HG02973 (cell line): ENCODE results near the gene CDT1.
"Not testable (repeated sequence)": the region's sequence is repeated elsewhere in the genome, so short reads cannot be mapped to it uniquely, and the experiment has no call there.

Source experiments
- ATAC-seq: cut with Tn5 transposase; IDR thresholded peaks from one replicate; pipeline ENCODE4 v1.9.1; 2021; ENCODE audit warnings: moderate library complexity; ENCODE audit not compliant: unreplicated experiment

The CDT1 gene

DNA sequence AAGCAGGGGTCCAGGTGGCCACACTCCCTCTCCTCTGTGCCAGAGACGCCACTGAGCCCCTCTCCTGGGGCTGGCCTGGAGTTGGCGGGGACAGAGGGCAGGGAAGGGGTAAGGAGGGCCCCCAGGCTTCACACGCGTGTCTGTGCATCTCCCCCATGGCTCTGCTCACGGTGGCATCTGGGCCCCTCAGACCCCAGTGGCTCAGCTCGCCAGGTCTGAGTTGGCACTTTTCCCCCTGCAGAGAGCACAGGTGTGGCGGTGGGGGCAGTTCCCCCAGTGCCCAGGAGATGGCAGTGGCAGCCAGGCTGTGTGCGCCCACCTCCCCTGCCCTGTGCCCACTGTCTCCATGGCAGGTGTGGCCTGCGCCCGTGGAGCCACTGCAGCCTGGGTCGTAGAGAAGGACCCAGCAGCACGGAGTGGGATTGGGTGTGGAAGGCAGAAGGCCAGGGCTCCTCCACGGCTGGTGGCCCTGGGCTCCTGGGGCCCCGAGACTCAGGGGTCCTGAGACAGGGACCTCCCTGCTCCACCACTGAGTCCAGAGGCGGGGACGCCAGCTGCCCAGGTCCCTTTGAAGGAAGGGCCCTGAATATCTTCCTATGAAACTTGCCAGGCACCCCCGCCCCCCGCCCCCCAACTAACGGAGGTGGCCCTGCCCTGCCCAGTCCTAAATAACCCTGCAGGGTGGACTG, 12.5 kb downstream of the CDT1 start:
- ATAC-seq: no peak

DNA sequence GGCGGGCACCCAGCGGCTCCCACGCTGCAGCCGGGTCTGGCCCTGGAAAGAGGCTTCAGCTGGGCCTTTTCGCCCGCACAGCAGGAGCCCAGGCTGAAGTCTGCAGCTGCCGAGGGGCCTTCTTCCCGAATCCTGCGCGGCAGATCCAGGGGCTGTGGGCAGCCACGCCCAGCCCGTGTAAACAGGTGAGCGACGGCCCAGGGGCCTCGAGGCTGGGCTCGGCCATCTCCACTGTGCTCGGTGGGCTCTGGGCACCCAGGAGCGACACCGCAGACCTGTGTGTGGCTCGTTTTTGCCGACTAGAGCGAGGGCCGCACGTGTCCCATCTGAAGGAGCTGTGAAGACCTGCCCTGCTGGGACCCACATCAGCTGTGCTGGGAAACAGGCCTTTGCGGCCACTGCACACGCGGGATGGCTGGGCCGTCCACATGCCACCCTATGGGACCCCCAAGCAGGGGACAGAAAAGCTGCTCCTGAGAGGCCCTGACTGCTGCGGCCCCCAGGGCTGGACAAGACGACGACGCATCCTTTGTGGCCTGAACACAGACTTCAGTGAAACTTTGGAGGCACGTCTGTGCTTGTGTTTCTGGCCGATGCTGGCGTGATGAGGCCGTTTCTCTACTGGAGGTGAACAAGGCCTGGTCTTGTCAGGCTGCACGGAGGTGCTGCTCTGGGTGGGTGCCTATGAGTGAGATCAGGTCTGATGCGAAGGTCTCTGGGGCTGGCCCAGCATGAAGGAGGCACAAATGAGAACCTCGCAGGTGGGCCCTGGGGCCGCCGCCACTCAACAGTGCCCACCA, 13.3 kb downstream of the CDT1 start:
- ATAC-seq: no peak

DNA sequence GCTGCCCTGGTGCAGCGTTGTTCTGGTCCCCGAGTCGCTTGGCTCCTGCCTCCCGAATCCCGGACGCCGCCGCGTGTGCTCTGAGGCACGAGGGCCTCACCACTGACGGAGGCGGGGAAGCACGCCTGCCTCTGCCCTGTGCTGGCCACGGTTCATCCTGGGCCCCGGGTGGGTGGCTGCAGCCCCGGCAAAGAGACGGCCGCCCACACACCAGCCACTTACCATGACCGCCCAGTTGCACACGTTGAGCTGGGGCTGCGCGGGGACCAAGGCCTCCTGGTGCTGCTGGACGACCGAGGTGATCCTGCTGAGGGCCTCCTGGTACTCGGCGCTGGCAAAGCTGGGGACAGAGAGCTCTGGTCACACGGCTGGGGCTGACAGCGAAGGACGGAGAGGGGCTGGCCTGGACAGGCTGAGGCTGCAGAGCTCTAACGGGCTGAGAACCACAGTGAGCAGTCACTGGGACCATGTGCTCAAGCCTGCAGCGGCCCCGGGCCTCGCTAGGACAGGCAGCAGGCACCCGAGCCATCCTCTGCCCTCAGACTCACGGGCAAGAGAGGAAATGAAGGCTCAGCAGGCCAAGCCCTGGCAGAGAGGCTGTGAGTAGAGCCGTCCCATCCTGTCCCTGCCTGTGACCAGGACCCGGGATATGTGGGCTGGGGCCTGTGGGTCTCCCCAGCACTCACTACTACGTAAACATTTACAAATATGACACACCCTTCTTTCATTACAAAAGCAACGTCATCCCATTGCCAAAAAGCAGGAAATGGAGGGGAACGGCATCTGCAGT, 14.4 kb downstream of the CDT1 start:
- no peak for ATAC-seq

DNA sequence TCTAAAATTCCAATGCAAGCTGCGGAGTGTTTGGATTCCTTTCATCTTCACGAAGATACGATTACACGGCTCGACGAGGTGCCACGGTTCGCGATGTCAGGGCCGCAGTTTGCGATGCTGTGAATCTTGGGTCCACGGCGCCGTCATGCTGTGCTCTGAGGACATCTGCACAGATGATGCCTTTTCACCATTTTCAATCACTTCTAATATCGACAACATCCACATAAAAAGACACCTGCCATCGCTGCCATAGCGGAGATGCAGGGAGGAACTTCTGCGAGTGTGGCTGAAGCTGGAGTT, 14.9 kb downstream of the CDT1 start:
- ATAC-seq: no peak

DNA sequence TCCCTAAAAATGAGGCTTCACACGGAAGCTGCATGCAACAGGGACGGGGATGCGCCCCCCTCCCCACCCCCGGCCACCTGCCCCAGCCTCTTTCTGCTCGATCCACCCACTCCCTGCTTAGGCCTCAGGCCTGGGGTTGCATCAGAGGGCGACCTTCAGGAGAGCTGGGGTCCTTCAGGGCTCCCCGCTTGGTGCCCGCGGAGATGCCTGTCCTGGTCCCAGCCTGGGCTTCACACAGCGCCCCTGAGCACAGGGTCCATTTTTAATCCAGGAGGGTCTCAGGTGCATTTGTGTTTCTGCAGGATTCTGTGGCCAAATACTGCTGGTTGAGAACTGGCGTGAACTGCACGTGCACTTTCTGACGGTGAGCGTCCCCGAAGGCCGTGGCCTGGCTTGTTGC, 15.5 kb downstream of the CDT1 start:
- ATAC-seq: no peak

DNA sequence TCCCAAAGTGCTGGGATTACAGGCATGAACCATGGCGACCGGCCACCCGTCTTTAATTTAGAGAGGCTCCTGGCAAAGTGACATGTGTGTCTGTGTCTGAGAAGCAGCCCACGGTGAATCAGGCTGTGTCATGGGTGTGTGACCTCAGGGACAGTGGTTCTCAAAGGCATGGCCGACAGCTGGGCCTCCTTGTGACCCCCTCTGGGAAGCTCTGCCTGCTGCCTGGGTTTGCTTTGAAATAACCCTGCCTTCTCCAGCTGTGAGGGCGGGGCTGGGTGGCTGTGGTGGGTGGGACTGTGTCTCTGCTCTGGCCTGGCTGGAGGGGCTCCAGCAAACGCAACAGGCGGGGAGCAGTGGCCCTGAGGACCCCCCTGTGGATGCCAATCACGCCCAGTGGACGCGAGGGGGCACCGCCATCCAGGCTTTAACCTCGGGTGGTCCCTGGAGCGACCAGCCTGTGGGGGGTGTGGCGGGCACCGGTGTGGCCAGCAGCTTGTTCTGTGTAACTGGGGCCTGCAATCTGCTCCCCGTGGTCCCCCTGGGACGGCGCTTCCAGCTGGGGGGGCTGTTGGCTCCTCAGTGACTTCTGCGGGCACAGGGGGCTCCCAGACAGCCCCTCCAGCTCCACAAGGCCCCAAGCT, 16.9 kb downstream of the CDT1 start:
- no peak for ATAC-seq

DNA sequence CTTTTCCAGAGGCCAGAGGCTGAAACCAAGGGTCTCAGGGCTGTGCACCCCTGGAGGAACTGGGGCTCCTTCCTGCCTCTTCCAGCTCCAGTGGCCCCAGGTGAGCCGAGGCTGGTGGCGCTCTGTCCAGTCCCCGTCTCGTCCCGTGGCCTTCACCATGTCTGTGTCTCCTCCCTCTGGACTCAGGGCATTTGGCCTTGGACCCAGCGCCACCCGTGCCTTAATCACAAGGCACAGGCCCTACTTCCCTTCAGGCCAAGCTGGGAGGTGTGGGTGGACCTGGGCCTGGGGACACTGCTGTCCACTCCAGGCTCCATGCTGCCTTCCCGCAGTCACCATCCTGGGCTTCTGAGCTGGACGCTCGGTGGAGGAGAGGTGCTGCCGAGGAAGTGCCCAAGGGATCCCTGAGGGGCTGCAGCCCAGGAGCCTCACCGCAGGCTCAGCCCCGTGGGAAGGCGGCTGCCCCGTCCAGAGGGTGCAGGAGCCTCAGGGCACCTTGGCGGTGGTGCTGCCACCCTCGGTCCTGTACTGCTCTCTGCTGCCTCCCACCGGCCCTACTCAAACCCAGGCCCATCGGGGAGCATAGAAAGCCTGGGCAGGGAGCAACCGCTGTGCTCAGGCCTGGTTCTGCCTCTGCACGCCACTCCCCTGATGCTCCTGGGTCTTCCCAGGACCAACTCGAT, 17.7 kb downstream of the CDT1 start:
- no peak for ATAC-seq

DNA sequence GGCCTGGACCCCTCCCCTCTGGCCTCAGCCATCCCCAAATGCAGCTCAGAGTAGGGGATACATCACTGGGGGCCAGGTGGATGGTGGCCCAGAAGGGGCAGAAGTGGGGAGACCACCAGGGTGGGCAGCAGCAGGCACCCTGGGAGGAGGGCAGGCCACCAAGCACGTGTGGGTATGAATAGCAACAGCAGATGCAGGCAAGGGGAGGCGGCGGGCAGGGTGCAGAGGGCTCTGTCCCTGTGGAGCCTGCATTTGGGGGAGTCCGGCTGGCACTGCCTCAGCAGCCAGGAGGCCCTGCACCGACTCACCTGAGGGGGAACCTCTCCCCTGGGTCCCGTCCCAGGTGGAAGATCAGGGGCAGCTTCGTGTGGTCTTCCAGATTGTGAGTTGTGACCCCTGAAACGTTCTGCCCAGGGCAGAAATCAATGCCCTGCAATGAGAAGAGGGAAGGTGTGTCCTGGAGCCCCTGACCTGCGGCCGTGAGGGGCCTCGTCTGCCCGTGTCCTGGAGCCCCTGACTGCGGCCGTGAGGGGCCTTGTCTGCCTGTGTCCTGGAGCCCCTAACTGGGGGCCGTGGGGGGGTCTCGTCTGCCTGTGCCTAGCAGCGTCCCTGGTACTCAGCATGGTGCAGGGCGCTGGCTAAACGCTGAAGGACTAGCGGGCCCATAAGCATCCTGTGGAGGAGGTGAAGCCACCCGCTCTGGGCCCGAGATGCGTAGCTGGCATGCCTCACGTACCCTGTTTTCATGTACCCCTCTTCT, 18.9 kb downstream of the CDT1 start:
- ATAC-seq: no peak

DNA sequence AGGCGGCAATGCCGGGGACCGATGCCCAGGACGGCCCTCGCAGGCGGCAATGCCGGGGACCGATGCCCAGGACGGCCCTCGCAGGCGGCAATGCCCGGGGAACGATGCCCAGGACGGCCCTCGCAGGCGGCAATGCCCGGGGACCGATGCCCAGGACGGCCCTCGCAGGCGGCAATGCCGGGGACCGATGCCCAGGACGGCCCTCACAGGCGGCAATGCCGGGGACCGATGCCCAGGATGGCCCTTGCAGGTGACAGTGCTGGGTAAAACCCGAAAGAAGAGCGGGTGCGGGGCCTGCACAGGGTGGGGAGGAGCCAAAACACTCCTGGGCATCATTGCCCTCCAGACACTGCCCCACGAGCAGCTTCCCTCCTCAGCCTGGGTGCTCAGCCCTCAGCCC, 20.1 kb downstream of the CDT1 start:
- ATAC-seq: not testable (repeated sequence)

DNA sequence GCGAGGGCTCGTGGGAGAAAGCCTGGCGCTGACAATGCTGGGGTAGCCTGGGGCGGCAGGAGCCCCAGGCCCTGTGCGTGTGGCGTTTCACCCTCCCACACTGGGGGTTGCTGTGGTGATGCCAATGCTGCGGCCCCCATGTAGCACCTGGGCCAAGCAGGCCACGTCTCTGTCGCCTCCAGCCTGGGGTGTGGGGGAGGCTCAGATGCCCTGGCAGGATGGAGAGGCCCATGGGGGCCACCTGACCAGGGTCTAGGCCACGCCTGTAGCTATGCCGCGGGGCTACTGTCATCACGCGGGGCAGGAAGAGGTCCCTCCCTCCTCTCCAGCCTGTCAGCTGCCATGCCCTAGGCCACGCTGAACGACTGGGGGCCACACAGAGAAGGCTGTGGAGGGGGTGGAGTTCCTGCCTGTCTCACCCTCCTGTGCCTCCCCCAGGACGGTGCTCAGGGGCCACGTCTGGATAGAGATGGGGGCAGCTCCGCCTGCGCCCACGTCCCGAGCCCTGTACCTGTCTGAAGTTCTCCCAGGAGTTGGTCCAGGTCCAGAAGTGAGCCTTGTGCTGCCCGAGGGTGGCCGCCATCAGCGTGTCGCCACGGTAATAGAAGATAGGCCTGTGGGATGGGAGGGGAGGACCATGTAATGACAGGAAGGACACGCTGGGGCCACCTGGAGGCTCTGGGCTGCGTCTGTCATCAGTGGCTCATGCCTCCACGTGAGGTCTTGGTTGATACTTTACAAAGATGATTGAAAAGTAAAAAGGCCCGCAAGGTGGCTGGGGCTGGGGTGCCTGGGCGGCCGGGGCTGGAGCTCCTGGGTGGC, 20.9 kb downstream of the CDT1 start:
- ATAC-seq: no peak

DNA sequence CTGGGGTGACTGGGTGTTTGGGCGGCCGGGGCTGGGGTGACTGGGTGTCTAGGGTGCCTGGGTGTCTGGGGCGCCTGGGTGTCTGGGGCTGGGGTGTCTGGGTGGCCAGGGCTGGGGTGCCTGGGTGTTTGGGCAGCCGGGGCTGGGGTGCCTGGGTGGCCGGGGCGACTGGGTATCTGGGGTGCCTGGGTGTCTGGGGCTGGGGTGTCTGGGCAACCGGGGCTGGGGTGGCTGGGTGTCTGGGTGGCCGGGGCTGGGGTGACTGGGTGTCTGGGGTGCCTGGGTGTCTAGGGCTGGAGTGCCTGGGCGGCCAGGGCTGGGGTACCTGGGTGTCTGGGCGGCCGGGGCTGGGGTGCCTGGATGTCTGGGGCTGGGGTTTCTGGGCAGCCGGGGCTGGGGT, 21.6 kb downstream of the CDT1 start:
- no peak for ATAC-seq

DNA sequence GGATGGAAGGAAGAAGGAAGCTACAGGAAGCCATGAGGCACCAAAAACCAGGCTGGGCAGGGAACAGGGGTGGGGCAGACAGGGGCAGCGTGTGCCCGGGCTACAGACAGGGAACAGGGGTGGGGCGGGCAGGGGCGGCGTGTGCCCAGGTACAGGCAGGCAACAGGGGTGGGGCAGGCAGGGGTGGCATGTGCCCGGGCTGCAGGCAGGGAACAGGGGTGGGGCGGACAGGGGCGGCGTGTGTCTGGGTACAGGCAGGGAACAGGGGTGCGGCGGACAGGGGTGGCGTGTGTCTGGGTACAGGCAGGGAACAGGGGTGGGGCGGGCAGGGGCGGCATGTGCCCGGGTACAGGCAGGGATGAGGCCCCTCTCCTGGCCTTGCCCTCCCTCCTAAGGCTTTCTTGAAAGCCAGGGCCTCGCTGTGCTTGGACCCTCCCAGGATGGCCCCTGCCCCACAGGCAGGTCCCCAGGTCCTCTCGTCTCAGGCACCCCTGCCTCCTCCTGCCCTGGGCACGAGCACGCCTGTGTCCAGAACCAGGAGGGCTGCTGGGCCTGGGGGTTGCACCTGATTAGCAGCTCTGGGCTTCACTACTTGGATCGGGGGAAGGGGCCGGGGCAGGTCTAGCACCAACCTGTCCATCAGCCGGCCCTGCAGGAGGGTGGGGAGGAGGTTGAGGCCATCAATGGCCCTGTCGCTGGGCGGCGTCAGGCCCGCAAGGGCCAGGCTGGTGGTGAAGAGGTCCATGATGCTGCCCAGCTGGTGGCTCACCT, 22.7 kb downstream of the CDT1 start:
- no peak for ATAC-seq

DNA sequence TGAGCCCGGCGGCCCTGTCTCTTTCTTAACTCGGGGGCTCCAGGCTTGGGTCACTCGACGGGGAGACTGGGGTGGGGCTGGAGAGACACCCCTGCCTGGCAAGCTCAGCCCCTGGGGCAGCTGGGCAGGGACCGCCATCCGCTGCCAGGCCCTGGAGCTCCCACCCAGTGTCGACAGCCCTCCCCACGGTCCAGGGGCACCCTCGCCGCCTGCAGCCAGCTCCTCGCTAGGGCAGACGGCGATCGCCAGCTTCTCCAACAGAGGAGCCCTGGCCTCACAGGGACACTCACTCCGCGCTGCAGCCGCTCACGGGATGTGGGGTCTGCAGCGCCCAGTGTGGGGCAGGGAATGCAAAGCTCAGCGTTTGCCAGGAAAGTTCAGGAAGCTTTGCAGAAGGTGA, 24.1 kb downstream of the CDT1 start:
- ATAC-seq: no peak

DNA sequence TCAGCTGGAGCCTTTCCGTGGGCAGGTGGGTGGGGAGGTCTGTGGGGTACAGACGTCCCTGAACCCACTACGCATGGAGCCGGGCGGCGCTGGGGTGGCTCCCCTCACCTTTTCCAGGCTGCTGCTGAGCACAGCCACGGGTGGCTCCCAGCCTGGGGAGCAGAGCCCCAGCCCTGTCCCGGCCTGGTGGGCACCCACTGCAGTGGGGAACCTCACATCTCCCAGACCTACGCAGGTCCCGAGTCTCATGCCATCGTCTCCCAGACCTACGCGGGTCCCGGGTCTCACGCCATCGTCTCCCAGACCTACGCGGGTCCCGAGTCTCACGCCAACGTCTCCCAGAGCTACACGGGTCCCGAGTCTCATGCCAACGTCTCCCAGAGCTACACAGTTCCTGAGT, 25.1 kb downstream of the CDT1 start:
- ATAC-seq: no peak

DNA sequence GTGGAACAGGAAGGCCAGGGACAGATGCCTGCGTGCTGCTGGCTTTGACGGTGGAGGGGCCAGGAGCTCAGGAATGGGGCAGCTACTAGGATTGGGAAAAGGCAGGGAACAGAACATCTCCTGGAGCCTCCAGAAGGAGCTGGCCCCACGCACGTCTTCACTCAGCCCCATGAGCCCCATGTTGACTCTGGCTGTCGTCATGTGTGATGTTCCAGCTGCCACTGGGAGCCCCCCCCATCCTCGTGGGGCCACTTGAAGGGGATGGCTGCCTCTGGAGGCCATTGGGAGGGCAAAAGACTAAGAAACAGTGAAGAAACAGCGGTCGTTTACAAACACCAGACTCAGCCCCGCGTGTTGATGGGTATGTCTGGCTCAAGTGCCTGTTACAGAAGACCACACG, 26.7 kb downstream of the CDT1 start:
- ATAC-seq: no peak

DNA sequence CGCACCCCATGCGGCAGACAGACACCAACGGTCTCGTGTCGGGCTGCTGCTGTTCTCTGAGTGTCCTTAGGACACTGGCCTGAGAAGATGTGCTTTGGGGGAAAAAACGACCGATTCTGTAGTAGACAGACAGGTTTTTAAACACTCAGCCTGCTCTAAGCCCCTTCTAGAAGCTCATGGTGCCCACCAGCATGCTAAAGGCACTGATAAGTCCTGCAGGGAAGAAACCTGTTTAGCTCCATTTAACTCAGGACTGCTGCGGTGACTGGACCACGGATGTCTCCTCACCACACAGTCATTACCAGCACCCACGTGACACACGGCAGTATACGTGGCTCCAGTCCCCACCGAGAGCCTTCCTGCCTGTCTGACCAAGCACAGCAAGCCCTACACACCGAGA, 27.2 kb downstream of the CDT1 start:
- ATAC-seq: no peak

DNA sequence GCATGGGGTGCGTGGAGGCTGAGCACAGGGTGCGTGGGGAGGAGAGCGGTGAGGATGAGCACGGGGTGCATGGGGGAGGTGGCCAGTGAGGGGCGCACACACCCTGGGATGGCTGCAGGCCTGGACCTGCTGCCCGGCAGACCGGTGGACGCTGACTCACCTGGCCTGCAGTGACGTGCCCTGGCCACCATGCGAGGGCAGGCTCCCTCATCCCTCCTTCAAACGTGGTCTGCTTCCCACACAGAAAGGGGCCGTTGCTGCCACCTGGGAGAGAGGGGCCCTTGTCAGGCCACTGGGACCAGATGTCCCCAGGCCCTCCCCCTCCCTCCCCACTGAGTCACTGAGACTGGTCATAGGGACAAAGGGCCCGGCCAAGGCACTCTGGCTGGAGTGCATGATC, 28.2 kb downstream of the CDT1 start:
- no peak for ATAC-seq

DNA sequence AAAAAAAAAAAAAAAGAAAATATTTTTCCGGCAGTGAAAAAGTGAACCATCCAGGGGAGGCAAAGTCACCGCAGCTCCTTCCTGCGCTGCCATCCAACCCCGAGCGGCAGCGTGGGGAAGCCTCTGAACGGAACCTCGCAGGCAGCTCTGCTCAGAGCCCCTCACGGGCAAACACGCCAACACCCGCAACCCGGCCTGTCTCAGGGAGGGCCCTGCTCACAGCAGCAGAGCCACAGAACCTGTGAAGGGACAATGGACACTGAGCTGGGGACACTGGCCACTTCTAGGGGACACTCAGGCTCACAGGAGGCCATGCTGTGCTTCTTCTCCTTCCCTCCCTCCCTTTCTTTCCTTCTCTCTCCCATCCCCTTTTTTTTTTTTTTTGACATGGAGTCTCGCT, 29.5 kb downstream of the CDT1 start:
- ATAC-seq: no peak

DNA sequence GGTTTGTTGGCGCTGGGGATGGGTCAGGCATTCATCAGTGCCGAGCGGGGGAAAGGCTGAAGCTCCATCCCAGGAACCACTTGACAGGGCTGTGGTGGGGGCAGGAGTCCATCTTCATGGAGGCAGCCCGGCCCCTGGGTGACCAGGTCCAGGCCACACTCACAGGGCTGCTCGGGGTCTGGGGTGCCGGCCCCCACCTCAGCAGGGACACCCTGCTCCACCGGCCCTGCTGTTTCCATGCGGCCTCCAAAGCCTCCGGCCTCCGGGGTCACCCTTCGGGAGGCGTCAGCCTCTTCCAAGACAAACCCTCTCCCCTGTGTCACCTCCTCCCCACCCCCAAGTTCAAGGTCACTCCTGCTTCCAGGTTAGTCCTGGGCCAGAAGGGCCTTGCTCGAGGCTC, 31.1 kb downstream of the CDT1 start:
- ATAC-seq: no peak
